AG20443 (cell line): ENCODE results near the gene FA2H.
"Not testable (repeated sequence)": the region's sequence is repeated elsewhere in the genome, so short reads cannot be mapped to it uniquely, and the experiment has no call there.

Experiments used
- DNase-seq: peaks from one replicate; pipeline ENCODE4 v3.0.0; 2012; ENCODE audit warnings: low spot score, mixed read lengths

FA2H gene

DNA sequence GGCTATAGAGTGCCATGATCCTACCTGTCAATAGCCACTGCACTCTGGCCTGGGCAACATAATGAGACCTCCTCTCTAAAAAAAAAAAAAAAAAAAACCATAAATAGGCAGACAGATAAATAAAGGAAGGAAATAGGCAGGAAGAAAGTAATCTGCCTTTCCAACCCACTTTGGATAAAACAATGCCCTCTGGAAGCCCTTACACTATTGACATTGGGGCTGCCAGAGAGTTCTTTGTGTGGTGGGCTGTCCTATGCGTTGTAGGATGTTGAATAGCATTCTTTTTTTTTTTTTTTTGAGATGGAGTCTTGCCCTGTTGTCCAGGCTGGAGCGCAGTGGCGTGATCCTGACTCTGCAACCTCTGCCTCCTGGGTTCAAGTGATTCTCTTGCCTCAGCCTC, 100.7 kb downstream of the FA2H start:
- DNase-seq, result no peak

DNA sequence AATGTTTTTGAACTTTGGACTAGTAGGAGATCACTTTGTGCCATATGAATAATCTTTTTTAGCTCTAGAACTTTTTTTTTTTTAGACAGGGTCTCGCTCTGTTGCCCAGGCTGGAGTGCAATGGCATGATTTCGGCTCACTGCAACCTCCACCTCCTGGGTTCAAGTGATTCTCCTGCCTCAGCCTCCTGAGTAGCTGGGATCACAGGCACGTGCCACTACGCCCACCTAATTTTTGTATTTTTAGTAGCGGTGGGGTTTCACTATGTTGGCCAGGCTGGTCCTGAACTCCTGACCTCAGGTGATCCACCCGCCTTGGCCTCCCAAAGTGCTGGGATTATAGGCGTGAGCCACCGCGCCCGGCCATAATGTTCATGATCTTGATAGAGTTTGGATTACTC, 105.7 kb downstream of the FA2H start:
- not testable (repeated sequence) for DNase-seq

DNA sequence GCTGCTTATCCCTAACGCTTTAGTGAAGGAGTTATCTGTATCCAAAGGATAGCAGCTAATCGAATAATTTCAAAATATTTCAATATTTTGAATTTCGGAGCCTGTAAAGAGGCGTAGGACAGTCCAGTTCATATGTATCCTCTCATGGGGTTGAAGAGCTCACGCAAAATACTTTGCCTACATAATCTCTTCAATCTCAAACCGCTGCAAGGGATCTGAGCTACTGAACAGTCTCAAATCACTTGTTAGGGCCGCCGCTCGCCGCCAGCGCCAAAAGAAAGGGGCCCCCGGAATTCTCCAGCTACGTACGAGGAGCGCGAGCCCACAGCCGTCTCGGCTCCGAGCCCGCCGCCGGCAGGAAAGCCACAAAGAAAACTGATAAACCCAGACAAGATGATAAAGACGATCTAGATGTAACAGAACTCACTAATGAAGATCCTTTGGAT, 107.3 kb downstream of the FA2H start:
- DNase-seq, result peak; percentile 40

DNA sequence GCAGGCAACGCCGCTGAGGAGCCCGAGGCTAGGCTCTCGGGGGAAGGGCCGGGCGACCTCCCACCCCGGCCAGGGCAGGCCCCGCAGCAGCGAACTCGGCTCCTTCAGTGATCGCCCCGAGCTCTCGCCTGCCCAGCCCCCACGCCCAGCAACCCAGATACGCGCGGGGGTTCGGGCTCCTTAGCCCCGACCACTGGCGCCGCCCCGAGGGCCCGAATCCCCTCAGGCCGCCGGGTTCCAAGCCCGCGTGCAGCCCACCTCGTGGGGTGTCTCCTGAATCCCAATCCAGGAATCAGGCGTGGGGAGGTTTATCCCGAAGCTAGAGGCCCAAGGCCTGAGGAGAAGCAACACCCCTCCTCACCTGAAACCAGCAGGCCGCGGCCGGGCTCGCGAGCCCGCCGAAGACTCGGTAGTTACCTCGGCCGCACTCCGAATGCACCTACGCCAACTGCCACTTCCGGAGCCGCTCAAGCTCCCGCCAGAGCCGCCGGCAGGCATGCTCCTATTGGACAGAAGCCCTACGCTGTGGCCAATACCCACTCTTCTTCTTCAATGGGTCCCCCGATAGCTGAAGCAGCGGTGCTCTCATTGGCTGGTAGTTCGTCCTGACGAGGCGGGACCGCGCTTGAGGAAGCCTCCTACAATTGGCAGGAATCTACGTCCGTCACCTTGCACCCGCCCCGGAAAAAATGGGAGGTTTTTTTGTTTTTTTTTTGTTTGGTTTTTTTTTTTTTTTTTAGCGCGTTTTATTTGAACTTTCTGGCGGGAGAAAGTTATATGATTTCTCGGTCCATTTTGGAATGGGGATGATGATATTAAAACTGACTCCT, 108.0 kb downstream of the FA2H start, which contains the start of gene RFWD3:
Gene RFWD3 (minus strand): TSS at position 453 of the 830 bp plus-strand sequence. CDS start 5,428 bp downstream, outside the sequence.
- DNase-seq, result peak; percentile 99

DNA sequence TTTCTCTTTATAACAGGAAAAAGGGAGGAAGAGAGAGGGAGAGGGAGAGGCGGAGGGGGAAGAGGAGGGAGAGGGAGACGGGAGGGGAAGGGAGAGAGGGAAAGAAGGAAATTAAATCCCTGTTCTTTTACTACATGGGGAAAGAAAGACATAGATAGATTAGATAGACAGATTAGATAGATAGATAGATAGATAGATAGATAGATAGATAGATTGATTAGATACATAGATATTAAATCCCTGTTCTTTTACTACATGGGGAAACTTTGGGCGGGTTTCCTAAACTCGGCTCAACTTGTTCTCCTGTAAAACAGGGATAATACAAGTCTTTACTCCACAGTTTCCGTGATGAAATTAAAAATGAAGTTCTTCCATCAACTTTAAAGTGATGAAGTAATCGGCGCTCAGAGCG, 108.6 kb downstream of the FA2H start:
- no peak for DNase-seq
